ENCODE results near the gene UTP11. TPM values are rescaled to one million over a fixed set of nuclear protein-coding genes. Genes with fewer than 3 reads are reported as not detected.

UTP11 gene
- total RNA-seq, 5 donors from 2014 or later (not counting 1 experiment from before 2014, with no cell fraction given): 8.5 to 18.3 (median 15.9) TPM

- Histone ChIP-seq H3K4me1 (ENCODE audit: control insufficient read depth in 1 of 2, extremely low read depth in 1 of 2, insufficient read depth in 2 of 2, low read length in 2 of 2) (peaks cover 4 to 25% of the 10 kb centered on the region in 2 experiments), H3K36me3 (ENCODE audit: control insufficient read depth in 2 of 2, extremely low read depth in 1 of 2, insufficient read depth in 1 of 2, low read length in 1 of 2) (peaks cover 0 to 2% of the 10 kb centered on the region in 2 donors), H3K9me3 (no peaks in the 10 kb centered on the region), H3K27ac (ENCODE audit: low read length) (no peak overlapping the region), H3K4me3 (ENCODE audit: control insufficient read depth in 1 of 2, extremely low read depth in 1 of 2, low read length in 1 of 2) (no peak overlapping the region), H3K27me3 (replicated peaks in 1 of 2; ENCODE audit: control insufficient read depth in 2 of 2, extremely low read depth in 1 of 2, insufficient read depth in 2 of 2, low read length in 1 of 2) (peaks cover 0 to 4% of the 10 kb centered on the region in 2 experiments)
- WGBS (ENCODE audit: insufficient coverage): 89% methylated on average over 10 of the region's 25 CpGs
- ATAC-seq (replicated peaks in 1 of 4) (no peak), DNase-seq (no peak)
- Mint-ChIP-seq H3K4me1 (peaks cover 16 to 51% (median 50%) of the 10 kb centered on the region in 3 donors), H3K36me3 (no peaks in the 10 kb centered on the region), H3K27me3 (no peaks in the 10 kb centered on the region), H3K4me3 (no peak overlapping the region), H3K27ac (peak overlapping the region in 1 of 2 donors; percentile 94), H3K9me3 (no peaks in the 10 kb centered on the region)
- ChIA-PET CTCF (no interaction called here), POLR2A (no interaction called here)
These were observed 15.1 kb upstream of the UTP11 start for GRCh38 chr1:37997256-37998088.

GRCh38 chr1:37998089-37998808, 14.3 kb upstream of the UTP11 start:
- 77% methylated on average over 4 of the region's 9 CpGs for WGBS (ENCODE audit: insufficient coverage)
- Mint-ChIP-seq H3K27me3 (no peaks in the 10 kb centered on the region), H3K36me3 (no peaks in the 10 kb centered on the region), H3K4me1 (peaks cover 16 to 54% (median 53%) of the 10 kb centered on the region in 3 donors), H3K4me3 (no peak overlapping the region), H3K27ac (peak overlapping the region; percentile 7 to 94), H3K9me3 (no peaks in the 10 kb centered on the region)
- H3K27ac ChIP-seq (ENCODE audit: low read length): no peak overlapping the region
- peaks cover 4 to 25% of the 10 kb centered on the region in 2 experiments for H3K4me1 ChIP-seq (ENCODE audit: control insufficient read depth in 1 of 2, extremely low read depth in 1 of 2, insufficient read depth in 2 of 2, low read length in 2 of 2)
- peaks cover 0 to 2% of the 10 kb centered on the region in 2 donors for H3K36me3 ChIP-seq (ENCODE audit: control insufficient read depth in 2 of 2, extremely low read depth in 1 of 2, insufficient read depth in 1 of 2, low read length in 1 of 2)
- peaks cover 0 to 4% of the 10 kb centered on the region in 2 experiments for H3K27me3 ChIP-seq (replicated peaks in 1 of 2; ENCODE audit: control insufficient read depth in 2 of 2, extremely low read depth in 1 of 2, insufficient read depth in 2 of 2, low read length in 1 of 2)
- no peak overlapping the region for H3K4me3 ChIP-seq (ENCODE audit: control insufficient read depth in 1 of 2, extremely low read depth in 1 of 2, low read length in 1 of 2)
- ATAC-seq (replicated peaks in 1 of 4) (no peak), DNase-seq (no peak)
- ChIA-PET CTCF (no interaction called here), POLR2A (no interaction called here)
- H3K9me3 ChIP-seq: no peaks in the 10 kb centered on the region

- no peak for ATAC-seq (replicated peaks in 1 of 4)
- Histone ChIP-seq H3K27ac (ENCODE audit: low read length) (no peak overlapping the region), H3K27me3 (replicated peaks in 1 of 2; ENCODE audit: control insufficient read depth in 2 of 2, extremely low read depth in 1 of 2, insufficient read depth in 2 of 2, low read length in 1 of 2) (peaks cover 0 to 7% of the 10 kb centered on the region in 2 experiments), H3K4me1 (ENCODE audit: control insufficient read depth in 1 of 2, extremely low read depth in 1 of 2, insufficient read depth in 2 of 2, low read length in 2 of 2) (peaks cover 4 to 33% of the 10 kb centered on the region in 2 experiments), H3K36me3 (ENCODE audit: control insufficient read depth in 2 of 2, extremely low read depth in 1 of 2, insufficient read depth in 1 of 2, low read length in 1 of 2) (peaks cover 0 to 2% of the 10 kb centered on the region in 2 donors), H3K9me3 (no peaks in the 10 kb centered on the region), H3K4me3 (ENCODE audit: control insufficient read depth in 1 of 2, extremely low read depth in 1 of 2, low read length in 1 of 2) (no peak overlapping the region)
- Mint-ChIP-seq H3K4me1 (peaks cover 20 to 61% (median 60%) of the 10 kb centered on the region in 3 donors), H3K27ac (peak overlapping the region; percentile 94 to 95), H3K36me3 (no peaks in the 10 kb centered on the region), H3K9me3 (no peaks in the 10 kb centered on the region), H3K4me3 (peak overlapping the region in 1 of 3 donors; percentile 49), H3K27me3 (no peaks in the 10 kb centered on the region)
- DNase-seq: no peak
- WGBS (ENCODE audit: insufficient coverage): 93% methylated on average over 15 of the region's 16 CpGs
- ChIA-PET POLR2A (no interaction called here), CTCF (no interaction called here)
These were observed 13.6 kb upstream of the UTP11 start for GRCh38 chr1:37998913-37999429.

GRCh38 chr1:37999430-38000232, 12.9 kb upstream of the UTP11 start:
- 68% methylated on average over 2 of the region's 9 CpGs for WGBS (ENCODE audit: insufficient coverage)
- H3K4me1 ChIP-seq (ENCODE audit: control insufficient read depth in 1 of 2, extremely low read depth in 1 of 2, insufficient read depth in 2 of 2, low read length in 2 of 2): peaks cover 4 to 37% of the 10 kb centered on the region in 2 experiments
- DNase-seq: no peak
- Mint-ChIP-seq H3K4me1 (peaks cover 26 to 63% (median 62%) of the 10 kb centered on the region in 3 donors), H3K36me3 (no peaks in the 10 kb centered on the region), H3K9me3 (no peaks in the 10 kb centered on the region), H3K27ac (peak overlapping the region; percentile 94 to 95), H3K4me3 (peak overlapping the region in 1 of 3 donors; percentile 49), H3K27me3 (peaks cover 0 to 3% of the 10 kb centered on the region in 2 donors)
- no peak overlapping the region for H3K4me3 ChIP-seq (ENCODE audit: control insufficient read depth in 1 of 2, extremely low read depth in 1 of 2, low read length in 1 of 2)
- H3K9me3 ChIP-seq: no peaks in the 10 kb centered on the region
- POLR2A ChIA-PET: no interaction called here
- H3K36me3 ChIP-seq (ENCODE audit: control insufficient read depth in 2 of 2, extremely low read depth in 1 of 2, insufficient read depth in 1 of 2, low read length in 1 of 2): peaks cover 0 to 2% of the 10 kb centered on the region in 2 donors
- ATAC-seq (replicated peaks in 1 of 4): no peak
- CTCF ChIA-PET: no interaction called here
- peaks cover 0 to 13% of the 10 kb centered on the region in 2 experiments for H3K27me3 ChIP-seq (replicated peaks in 1 of 2; ENCODE audit: control insufficient read depth in 2 of 2, extremely low read depth in 1 of 2, insufficient read depth in 2 of 2, low read length in 1 of 2)
- no peak overlapping the region for H3K27ac ChIP-seq (ENCODE audit: low read length)

GRCh38 chr1:38000233-38000528, 12.4 kb upstream of the UTP11 start:
- ChIA-PET CTCF (interaction anchor here in 1 of 2 donors (0.6 kb wide), 1 partner anchor 506 kb away, joined by 6 read pairs; no protein-coding TSS in a partner anchor), POLR2A (no interaction called here)
- no peak for ATAC-seq (replicated peaks in 1 of 4)
- Histone ChIP-seq H3K9me3 (no peaks in the 10 kb centered on the region), H3K27me3 (replicated peaks in 1 of 2; ENCODE audit: control insufficient read depth in 2 of 2, extremely low read depth in 1 of 2, insufficient read depth in 2 of 2, low read length in 1 of 2) (peaks cover 0 to 16% of the 10 kb centered on the region in 2 experiments), H3K4me1 (ENCODE audit: control insufficient read depth in 1 of 2, extremely low read depth in 1 of 2, insufficient read depth in 2 of 2, low read length in 2 of 2) (peaks cover under 1 to 34% of the 10 kb centered on the region in 2 experiments), H3K36me3 (ENCODE audit: control insufficient read depth in 2 of 2, extremely low read depth in 1 of 2, insufficient read depth in 1 of 2, low read length in 1 of 2) (peaks cover 0 to 2% of the 10 kb centered on the region in 2 donors), H3K4me3 (ENCODE audit: control insufficient read depth in 1 of 2, extremely low read depth in 1 of 2, low read length in 1 of 2) (no peak overlapping the region), H3K27ac (ENCODE audit: low read length) (peak overlapping the region; percentile 23)
- Mint-ChIP-seq H3K36me3 (no peaks in the 10 kb centered on the region), H3K27me3 (peaks cover 0 to 3% of the 10 kb centered on the region in 2 donors), H3K27ac (peak overlapping the region; percentile 94 to 95), H3K9me3 (no peaks in the 10 kb centered on the region), H3K4me1 (peaks cover 23 to 59% (median 59%) of the 10 kb centered on the region in 3 donors), H3K4me3 (no peak overlapping the region)
- no CpG with 5 or more reads among the region's 2 CpGs for WGBS (ENCODE audit: insufficient coverage)
- no peak for DNase-seq

Measured in T-cell (primary cell).